HepG2 (cell line): ENCODE measurements around the gene SUSD3. TPM values are rescaled to one million over a fixed set of nuclear protein-coding genes. Genes with fewer than 3 reads are reported as not detected.

ENCODE experiments used
- ESRRA ChIP-seq: sonication (generic); formaldehyde crosslinking; IDR thresholded peaks from 2 replicates; pipeline ENCODE4 v1.5.1; 2020; ENCODE audit warnings: mild to moderate bottlenecking, low read depth, missing genetic modification reagents
- HOXD1 ChIP-seq: sonication (generic); formaldehyde crosslinking; IDR thresholded peaks from 2 replicates; pipeline ENCODE4 v1.5.0; 2020; ENCODE audit warnings: missing genetic modification reagents
- MEIS2 ChIP-seq: sonication (generic); formaldehyde crosslinking; IDR thresholded peaks from 2 replicates; pipeline ENCODE4 v1.9.0; 2021; ENCODE audit warnings: mild to moderate bottlenecking, missing genetic modification reagents
- NFYB ChIP-seq: sonication (generic); formaldehyde crosslinking; IDR thresholded peaks from 2 replicates; pipeline ENCODE4 v1.4.0; 2020; ENCODE audit warnings: missing genetic modification reagents
- POLR2AphosphoS2 ChIP-seq: IDR thresholded peaks from 2 replicates; pipeline ENCODE4 v1.6.1; 2011; ENCODE audit warnings: low read depth, low read length, improper control_type of control experiment
- SALL2 ChIP-seq: sonication (generic); formaldehyde crosslinking; IDR thresholded peaks from 2 replicates; pipeline ENCODE4 v1.8.1; 2023; ENCODE audit warnings: mild to moderate bottlenecking, missing genetic modification reagents, inconsistent platforms
- SP140L ChIP-seq: sonication (generic); formaldehyde crosslinking; IDR thresholded peaks from 2 replicates; pipeline ENCODE4 v1.4.0; 2020; ENCODE audit warnings: missing genetic modification reagents, borderline replicate concordance
- TBX2 ChIP-seq: sonication (generic); formaldehyde crosslinking; IDR thresholded peaks from 2 replicates; pipeline ENCODE4 v1.5.0; 2020; ENCODE audit warnings: missing genetic modification reagents, mild to moderate bottlenecking, borderline replicate concordance
- TEAD2 ChIP-seq: sonication (generic); formaldehyde crosslinking; IDR thresholded peaks from 2 replicates; pipeline ENCODE4 v1.9.0; 2021; ENCODE audit warnings: missing genetic modification reagents
- TEAD3 ChIP-seq: optimal IDR thresholded peaks from 2 replicates; pipeline ENCODE3; 2016; ENCODE audit warnings: borderline replicate concordance
- ZNF652 ChIP-seq: IDR thresholded peaks from 2 replicates; pipeline ENCODE4 v1.6.1; 2016; ENCODE audit warnings: low read depth, borderline replicate concordance
- ZNF768 ChIP-seq: sonication (generic); formaldehyde crosslinking; IDR thresholded peaks from 2 replicates; pipeline ENCODE4 v1.4.0; 2020; ENCODE audit warnings: missing genetic modification reagents
- ZNF773 ChIP-seq: sonication (generic); formaldehyde crosslinking; IDR thresholded peaks from 2 replicates; pipeline ENCODE4 v1.4.0; 2020; ENCODE audit warnings: missing genetic modification reagents, borderline replicate concordance
- ZNF780A ChIP-seq: sonication (generic); formaldehyde crosslinking; IDR thresholded peaks from 2 replicates; pipeline ENCODE4 v1.8.0; 2022; ENCODE audit warnings: mild to moderate bottlenecking, missing genetic modification reagents, moderate library complexity
- ZSCAN12 ChIP-seq: sonication (generic); formaldehyde crosslinking; IDR thresholded peaks from 2 replicates; pipeline ENCODE4 v1.9.0; 2021; ENCODE audit warnings: mild to moderate bottlenecking, missing genetic modification reagents
- polyA plus RNA-seq, 8 experiments: library from polyadenylated mRNA; depleted of rRNA in 3 of 8; stranded (reverse) in 7 of 8; unstranded in 1 of 8; fragments of >200 nt; fragmentation: Illumina TruSeq in 4 of 8; extraction: Trizol in 4 of 8; gene quantifications; 2 replicates each; pipeline versions ENCODE4 v1.2.1 to v1.2.3, GENCODE V29; 2011 to 2016; ENCODE audit warnings: low read depth in 4 of 8, missing spikeins in 1 of 8, mixed read lengths in 1 of 8; ENCODE audit not compliant: insufficient read depth in 1 of 8
- total RNA-seq, 5 experiments: library from RNA; depleted of rRNA; stranded (reverse); fragments of >200 nt; fragmentation: Illumina TruSeq; extraction: Trizol; gene quantifications; 2 replicates each; pipeline ENCODE4 v1.2.3, GENCODE V29; 2016; ENCODE audit warnings: low read depth in 1 of 5
- TF ChIP-seq, protein P1 (sequence below): sonication (generic); formaldehyde crosslinking; IDR thresholded peaks from 2 replicates; pipeline ENCODE4 v1.5.0; 2020; ENCODE audit warnings: missing genetic modification reagents, mild to moderate bottlenecking, borderline replicate concordance
- TF ChIP-seq, protein P2 (sequence below), 2 experiments: IDR thresholded peaks; 2 replicates each; pipeline ENCODE4 v1.6.1; 2011 to 2012; ENCODE audit warnings: low read length in 2 of 2, borderline replicate concordance in 1 of 2, low read depth in 1 of 2, mild to moderate bottlenecking in 1 of 2, moderate library complexity in 1 of 2
- TF ChIP-seq, protein P3 (sequence below): sonication (generic); formaldehyde crosslinking; IDR thresholded peaks from 2 replicates; pipeline ENCODE4 v1.5.0; 2020; ENCODE audit warnings: mild to moderate bottlenecking, missing genetic modification reagents, moderate library complexity
- TF ChIP-seq, protein P4 (sequence below): sonication (generic); formaldehyde crosslinking; IDR thresholded peaks from 2 replicates; pipeline ENCODE4 v1.4.0; 2020; ENCODE audit warnings: mild to moderate bottlenecking, missing genetic modification reagents

The SUSD3 gene
- total and polyA plus RNA-seq, 2 of the 13 experiments (the other 11 are each of a cell fraction or from before 2014, with no cell fraction given), result 7.0 to 9.1 TPM

DNA sequence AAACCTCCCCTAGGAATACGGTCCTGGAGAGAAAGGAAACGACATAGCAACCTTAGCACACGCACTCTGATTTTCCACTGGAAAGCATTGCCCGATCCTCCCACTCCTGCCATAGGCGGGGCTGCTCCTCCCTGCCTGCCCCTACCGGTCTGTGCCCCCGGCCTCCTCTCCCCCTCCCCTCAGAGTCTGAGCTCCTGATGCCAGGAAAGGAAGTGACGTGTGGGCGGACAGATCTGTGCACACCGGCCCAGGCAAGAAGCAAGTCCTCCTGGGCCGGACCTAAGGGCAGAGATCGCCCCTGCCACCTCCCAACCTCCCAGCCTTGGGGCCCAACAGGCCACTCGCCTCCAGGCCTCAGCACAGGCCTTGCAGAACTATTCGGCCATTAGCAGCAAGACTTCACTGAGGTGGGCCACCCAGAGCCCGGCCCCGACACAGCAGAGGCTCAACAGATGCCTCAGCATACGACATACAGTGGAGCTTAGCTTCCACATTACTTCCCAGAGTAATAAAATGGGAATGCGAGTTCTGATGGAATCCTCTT lies 68.4 kb downstream of the SUSD3 start (continued):
- TF ChIP-seq, protein P1, sequence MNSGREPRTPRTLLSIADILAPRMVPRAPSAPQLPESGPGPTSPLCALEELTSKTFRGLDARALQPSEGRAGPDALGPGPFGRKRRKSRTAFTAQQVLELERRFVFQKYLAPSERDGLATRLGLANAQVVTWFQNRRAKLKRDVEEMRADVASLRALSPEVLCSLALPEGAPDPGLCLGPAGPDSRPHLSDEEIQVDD (CRISPR knock-in tag), result no peak
- TF ChIP-seq TEAD2 (CRISPR knock-in tag) (no peak), TBX2 (peak; percentile 77), MEIS2 (CRISPR knock-in tag) (0 out of 2 replicates have a peak, but pooled peaks have one; percentile 50), ESRRA (0 out of 2 replicates have a peak, but pooled peaks have one; percentile 35), ZNF780A (CRISPR knock-in tag) (no peak), ZNF652 (CRISPR knock-in tag) (no peak), SALL2 (CRISPR knock-in tag) (no peak), POLR2AphosphoS2 (no peak), TEAD3 (CRISPR knock-in tag) (no peak), ZSCAN12 (CRISPR knock-in tag) (no peak), HOXD1 (CRISPR knock-in tag) (0 out of 2 replicates have a peak, but pooled peaks have one; percentile 37), ZNF768 (no peak), SP140L (CRISPR knock-in tag) (no peak), ZNF773 (CRISPR knock-in tag) (no peak), NFYB (CRISPR knock-in tag) (0 out of 2 replicates have a peak, but pooled peaks have one; percentile 10)
- TF ChIP-seq, protein P2, sequence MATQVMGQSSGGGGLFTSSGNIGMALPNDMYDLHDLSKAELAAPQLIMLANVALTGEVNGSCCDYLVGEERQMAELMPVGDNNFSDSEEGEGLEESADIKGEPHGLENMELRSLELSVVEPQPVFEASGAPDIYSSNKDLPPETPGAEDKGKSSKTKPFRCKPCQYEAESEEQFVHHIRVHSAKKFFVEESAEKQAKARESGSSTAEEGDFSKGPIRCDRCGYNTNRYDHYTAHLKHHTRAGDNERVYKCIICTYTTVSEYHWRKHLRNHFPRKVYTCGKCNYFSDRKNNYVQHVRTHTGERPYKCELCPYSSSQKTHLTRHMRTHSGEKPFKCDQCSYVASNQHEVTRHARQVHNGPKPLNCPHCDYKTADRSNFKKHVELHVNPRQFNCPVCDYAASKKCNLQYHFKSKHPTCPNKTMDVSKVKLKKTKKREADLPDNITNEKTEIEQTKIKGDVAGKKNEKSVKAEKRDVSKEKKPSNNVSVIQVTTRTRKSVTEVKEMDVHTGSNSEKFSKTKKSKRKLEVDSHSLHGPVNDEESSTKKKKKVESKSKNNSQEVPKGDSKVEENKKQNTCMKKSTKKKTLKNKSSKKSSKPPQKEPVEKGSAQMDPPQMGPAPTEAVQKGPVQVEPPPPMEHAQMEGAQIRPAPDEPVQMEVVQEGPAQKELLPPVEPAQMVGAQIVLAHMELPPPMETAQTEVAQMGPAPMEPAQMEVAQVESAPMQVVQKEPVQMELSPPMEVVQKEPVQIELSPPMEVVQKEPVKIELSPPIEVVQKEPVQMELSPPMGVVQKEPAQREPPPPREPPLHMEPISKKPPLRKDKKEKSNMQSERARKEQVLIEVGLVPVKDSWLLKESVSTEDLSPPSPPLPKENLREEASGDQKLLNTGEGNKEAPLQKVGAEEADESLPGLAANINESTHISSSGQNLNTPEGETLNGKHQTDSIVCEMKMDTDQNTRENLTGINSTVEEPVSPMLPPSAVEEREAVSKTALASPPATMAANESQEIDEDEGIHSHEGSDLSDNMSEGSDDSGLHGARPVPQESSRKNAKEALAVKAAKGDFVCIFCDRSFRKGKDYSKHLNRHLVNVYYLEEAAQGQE (IDR thresholded peaks at IDR 0.05; ENCODE audit: borderline replicate concordance in 1 of 2, low read depth in 1 of 2, low read length in 2 of 2), result no peak
- TF ChIP-seq, protein P3, sequence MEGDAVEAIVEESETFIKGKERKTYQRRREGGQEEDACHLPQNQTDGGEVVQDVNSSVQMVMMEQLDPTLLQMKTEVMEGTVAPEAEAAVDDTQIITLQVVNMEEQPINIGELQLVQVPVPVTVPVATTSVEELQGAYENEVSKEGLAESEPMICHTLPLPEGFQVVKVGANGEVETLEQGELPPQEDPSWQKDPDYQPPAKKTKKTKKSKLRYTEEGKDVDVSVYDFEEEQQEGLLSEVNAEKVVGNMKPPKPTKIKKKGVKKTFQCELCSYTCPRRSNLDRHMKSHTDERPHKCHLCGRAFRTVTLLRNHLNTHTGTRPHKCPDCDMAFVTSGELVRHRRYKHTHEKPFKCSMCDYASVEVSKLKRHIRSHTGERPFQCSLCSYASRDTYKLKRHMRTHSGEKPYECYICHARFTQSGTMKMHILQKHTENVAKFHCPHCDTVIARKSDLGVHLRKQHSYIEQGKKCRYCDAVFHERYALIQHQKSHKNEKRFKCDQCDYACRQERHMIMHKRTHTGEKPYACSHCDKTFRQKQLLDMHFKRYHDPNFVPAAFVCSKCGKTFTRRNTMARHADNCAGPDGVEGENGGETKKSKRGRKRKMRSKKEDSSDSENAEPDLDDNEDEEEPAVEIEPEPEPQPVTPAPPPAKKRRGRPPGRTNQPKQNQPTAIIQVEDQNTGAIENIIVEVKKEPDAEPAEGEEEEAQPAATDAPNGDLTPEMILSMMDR (CRISPR knock-in tag), result peak; percentile 19; the same call in 1 of the 2 replicates
- TF ChIP-seq, protein P4, sequence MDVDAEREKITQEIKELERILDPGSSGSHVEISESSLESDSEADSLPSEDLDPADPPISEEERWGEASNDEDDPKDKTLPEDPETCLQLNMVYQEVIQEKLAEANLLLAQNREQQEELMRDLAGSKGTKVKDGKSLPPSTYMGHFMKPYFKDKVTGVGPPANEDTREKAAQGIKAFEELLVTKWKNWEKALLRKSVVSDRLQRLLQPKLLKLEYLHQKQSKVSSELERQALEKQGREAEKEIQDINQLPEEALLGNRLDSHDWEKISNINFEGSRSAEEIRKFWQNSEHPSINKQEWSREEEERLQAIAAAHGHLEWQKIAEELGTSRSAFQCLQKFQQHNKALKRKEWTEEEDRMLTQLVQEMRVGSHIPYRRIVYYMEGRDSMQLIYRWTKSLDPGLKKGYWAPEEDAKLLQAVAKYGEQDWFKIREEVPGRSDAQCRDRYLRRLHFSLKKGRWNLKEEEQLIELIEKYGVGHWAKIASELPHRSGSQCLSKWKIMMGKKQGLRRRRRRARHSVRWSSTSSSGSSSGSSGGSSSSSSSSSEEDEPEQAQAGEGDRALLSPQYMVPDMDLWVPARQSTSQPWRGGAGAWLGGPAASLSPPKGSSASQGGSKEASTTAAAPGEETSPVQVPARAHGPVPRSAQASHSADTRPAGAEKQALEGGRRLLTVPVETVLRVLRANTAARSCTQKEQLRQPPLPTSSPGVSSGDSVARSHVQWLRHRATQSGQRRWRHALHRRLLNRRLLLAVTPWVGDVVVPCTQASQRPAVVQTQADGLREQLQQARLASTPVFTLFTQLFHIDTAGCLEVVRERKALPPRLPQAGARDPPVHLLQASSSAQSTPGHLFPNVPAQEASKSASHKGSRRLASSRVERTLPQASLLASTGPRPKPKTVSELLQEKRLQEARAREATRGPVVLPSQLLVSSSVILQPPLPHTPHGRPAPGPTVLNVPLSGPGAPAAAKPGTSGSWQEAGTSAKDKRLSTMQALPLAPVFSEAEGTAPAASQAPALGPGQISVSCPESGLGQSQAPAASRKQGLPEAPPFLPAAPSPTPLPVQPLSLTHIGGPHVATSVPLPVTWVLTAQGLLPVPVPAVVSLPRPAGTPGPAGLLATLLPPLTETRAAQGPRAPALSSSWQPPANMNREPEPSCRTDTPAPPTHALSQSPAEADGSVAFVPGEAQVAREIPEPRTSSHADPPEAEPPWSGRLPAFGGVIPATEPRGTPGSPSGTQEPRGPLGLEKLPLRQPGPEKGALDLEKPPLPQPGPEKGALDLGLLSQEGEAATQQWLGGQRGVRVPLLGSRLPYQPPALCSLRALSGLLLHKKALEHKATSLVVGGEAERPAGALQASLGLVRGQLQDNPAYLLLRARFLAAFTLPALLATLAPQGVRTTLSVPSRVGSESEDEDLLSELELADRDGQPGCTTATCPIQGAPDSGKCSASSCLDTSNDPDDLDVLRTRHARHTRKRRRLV (CRISPR knock-in tag), result no peak
